ENCODE results near the gene CLCN1.

DNA sequence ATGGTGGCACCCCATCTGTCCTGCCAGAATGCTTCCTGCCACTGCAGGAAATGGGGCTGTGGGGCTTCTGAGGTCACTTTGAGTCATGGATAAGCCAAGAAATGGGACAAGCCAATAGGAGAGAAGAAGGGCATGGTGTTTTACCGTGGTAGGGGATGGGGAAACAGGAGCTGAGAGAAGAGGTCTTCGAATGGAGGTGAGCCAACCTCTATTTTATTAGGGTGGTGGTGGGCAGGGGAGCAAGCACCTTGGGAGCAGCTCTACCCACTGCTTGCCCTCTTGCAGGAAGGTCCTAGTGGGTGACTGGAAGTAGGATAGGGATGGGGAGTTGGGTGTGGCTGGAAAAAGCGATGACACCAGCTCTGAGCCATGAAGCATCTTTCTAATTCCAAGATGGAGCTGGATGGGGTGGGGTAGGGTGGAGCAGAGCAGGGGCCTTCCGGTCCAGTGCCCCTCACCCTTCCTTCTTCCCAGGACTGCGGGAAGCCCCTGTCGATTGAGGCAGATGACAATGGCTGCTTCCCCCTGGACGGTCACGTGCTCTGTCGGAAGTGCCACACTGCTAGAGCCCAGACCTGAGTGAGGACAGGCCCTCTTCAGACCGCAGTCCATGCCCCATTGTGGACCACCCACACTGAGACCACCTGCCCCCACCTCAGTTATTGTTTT, 74.3 kb downstream of the CLCN1 start:
- TF ChIP-seq, protein P1, sequence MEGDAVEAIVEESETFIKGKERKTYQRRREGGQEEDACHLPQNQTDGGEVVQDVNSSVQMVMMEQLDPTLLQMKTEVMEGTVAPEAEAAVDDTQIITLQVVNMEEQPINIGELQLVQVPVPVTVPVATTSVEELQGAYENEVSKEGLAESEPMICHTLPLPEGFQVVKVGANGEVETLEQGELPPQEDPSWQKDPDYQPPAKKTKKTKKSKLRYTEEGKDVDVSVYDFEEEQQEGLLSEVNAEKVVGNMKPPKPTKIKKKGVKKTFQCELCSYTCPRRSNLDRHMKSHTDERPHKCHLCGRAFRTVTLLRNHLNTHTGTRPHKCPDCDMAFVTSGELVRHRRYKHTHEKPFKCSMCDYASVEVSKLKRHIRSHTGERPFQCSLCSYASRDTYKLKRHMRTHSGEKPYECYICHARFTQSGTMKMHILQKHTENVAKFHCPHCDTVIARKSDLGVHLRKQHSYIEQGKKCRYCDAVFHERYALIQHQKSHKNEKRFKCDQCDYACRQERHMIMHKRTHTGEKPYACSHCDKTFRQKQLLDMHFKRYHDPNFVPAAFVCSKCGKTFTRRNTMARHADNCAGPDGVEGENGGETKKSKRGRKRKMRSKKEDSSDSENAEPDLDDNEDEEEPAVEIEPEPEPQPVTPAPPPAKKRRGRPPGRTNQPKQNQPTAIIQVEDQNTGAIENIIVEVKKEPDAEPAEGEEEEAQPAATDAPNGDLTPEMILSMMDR (IDR thresholded peaks at IDR 0.05; ENCODE audit: borderline replicate concordance, extremely low read depth, low read length, poor library complexity, severe bottlenecking) = no peak
- no peak for TF ChIP-seq EZH2 (IDR thresholded peaks at IDR 0.05; ENCODE audit: borderline replicate concordance, low read depth, low read length, severe bottlenecking)
